Neural progenitor cell (in vitro differentiated cells): Measurements from ENCODE around the gene TNFRSF1B. TPM values are rescaled to one million over a fixed set of nuclear protein-coding genes. Genes with fewer than 3 reads are reported as not detected.

Experiments
- DNase-seq: peaks from one replicate; pipeline ENCODE4 v3.0.0-alpha.2; 2016; ENCODE audit warnings: low spot score
- H2AFZ ChIP-seq: fragments of 200-600 bp; sonication (generic); replicated peaks from 2 replicates; pipeline ENCODE4 v1.6.1; 2016; ENCODE audit warnings: antibody characterized with exemption
- H3F3A ChIP-seq: fragments of 200-600 bp; sonication (generic); 2 replicates; pipeline ENCODE4 v1.6.1; 2016; ENCODE audit warnings: antibody characterized with exemption, low read depth
- H3K27ac ChIP-seq: fragments of 200-600 bp; sonication (generic); 2 replicates; pipeline ENCODE4 v1.5.1; 2016; ENCODE audit warnings: mild to moderate bottlenecking
- H3K27me3 ChIP-seq: fragments of 200-600 bp; sonication (generic); 2 replicates; pipeline ENCODE4 v1.6.1; 2016; ENCODE audit warnings: mild to moderate bottlenecking, moderate library complexity
- H3K36me3 ChIP-seq: fragments of 200-600 bp; sonication (generic); 2 replicates; pipeline ENCODE4 v1.5.1; 2016
- H3K4me1 ChIP-seq: fragments of 200-600 bp; sonication (generic); 2 replicates; pipeline ENCODE4 v1.6.1; 2016; ENCODE audit warnings: mixed run types
- H3K4me2 ChIP-seq: fragments of 200-600 bp; sonication (generic); 2 replicates; pipeline ENCODE4 v1.6.1; 2016
- H3K4me3 ChIP-seq: fragments of 200-600 bp; sonication (generic); 2 replicates; pipeline ENCODE4 v1.5.1; 2016
- H3K79me2 ChIP-seq: fragments of 200-600 bp; sonication (generic); 2 replicates; pipeline ENCODE4 v1.6.1; 2016; ENCODE audit warnings: low read depth
- H3K9ac ChIP-seq: fragments of 200-600 bp; sonication (generic); 2 replicates; pipeline ENCODE4 v1.6.1; 2016
- H3K9me3 ChIP-seq: fragments of 200-600 bp; sonication (generic); 2 replicates; pipeline ENCODE4 v1.5.1; 2016; ENCODE audit warnings: low read depth
- H4K20me1 ChIP-seq: fragments of 200-600 bp; sonication (generic); 2 replicates; pipeline ENCODE4 v1.6.1; 2016; ENCODE audit warnings: low read depth
- H3K27ac Mint-ChIP-seq: 3 replicates; pipeline ENCODE4 v1.8.0; 2021; ENCODE audit warnings: mixed read lengths
- H3K27me3 Mint-ChIP-seq: 2 replicates; pipeline ENCODE4 v1.8.0; 2022; ENCODE audit warnings: low read depth, mild to moderate bottlenecking, inconsistent platforms, moderate library complexity, mixed read lengths; ENCODE audit not compliant: insufficient read depth
- H3K36me3 Mint-ChIP-seq: 3 replicates; pipeline ENCODE4 v1.8.0; 2021; ENCODE audit warnings: mixed read lengths
- H3K4me1 Mint-ChIP-seq: 3 replicates; pipeline ENCODE4 v1.8.0; 2021; ENCODE audit warnings: mixed read lengths
- H3K4me3 Mint-ChIP-seq: 3 replicates; pipeline ENCODE4 v1.8.0; 2021; ENCODE audit warnings: mild to moderate bottlenecking, moderate library complexity, mixed read lengths
- H3K9me3 Mint-ChIP-seq: 3 replicates; pipeline ENCODE4 v1.8.0; 2020; ENCODE audit warnings: mixed read lengths
- CTCF ChIP-seq: fragments of 200-600 bp; sonication (generic); IDR thresholded peaks from 2 replicates; pipeline ENCODE4 v1.5.1; 2017; ENCODE audit warnings: antibody characterized with exemption, mild to moderate bottlenecking
- EZH2 ChIP-seq: fragments of 200-600 bp; sonication (generic); IDR thresholded peaks from 2 replicates; pipeline ENCODE4 v1.6.1; 2017; ENCODE audit warnings: antibody characterized with exemption, mild to moderate bottlenecking, moderate library complexity
- EZH2phosphoT487 ChIP-seq: fragments of 200-600 bp; sonication (generic); IDR thresholded peaks from 2 replicates; pipeline ENCODE4 v1.6.1; 2017; ENCODE audit warnings: antibody characterized with exemption
- total RNA-seq: library from RNA; depleted of rRNA; stranded (reverse); fragments of >200 nt; gene quantifications from 2 replicates; pipeline ENCODE4 v1.2.3, GENCODE V29; 2015; ENCODE audit warnings: low replicate concordance

The TNFRSF1B gene
- total RNA-seq, 1 donor from 2014 or later, result 0.04 TPM

- peak overlapping the region; percentile 4 for H3K4me3 Mint-ChIP-seq
- H3K27me3 Mint-ChIP-seq, result peaks cover 10% of the 10 kb centered on the region
- no peak overlapping the region for H3K9ac ChIP-seq
- peaks cover 12% of the 10 kb centered on the region for H3K4me1 ChIP-seq
- H3K4me1 Mint-ChIP-seq, result peaks cover 36% of the 10 kb centered on the region
- no peak overlapping the region for H2AFZ ChIP-seq
- H3K36me3 Mint-ChIP-seq, result no peaks in the 10 kb centered on the region
- H4K20me1 ChIP-seq, result no peaks in the 10 kb centered on the region
- H3K27ac ChIP-seq, result no peak overlapping the region
- H3K9me3 ChIP-seq, result no peaks in the 10 kb centered on the region
- no peak overlapping the region for H3K4me3 ChIP-seq
- H3K79me2 ChIP-seq, result no peaks in the 10 kb centered on the region
- H3F3A ChIP-seq, result peaks cover 5% of the 10 kb centered on the region
- no peaks in the 10 kb centered on the region for H3K36me3 ChIP-seq
- H3K9me3 Mint-ChIP-seq, result no peaks in the 10 kb centered on the region
- H3K4me2 ChIP-seq, result no peak overlapping the region
- no peak for TF ChIP-seq EZH2phosphoT487
- no peak for TF ChIP-seq EZH2
- no peak for TF ChIP-seq CTCF
- H3K27ac Mint-ChIP-seq, result peak overlapping the region; percentile 65
- no peak for DNase-seq
- H3K27me3 ChIP-seq, result no peaks in the 10 kb centered on the region
Observed at GRCh38 chr1:12188115-12188514, 21.3 kb downstream of the TNFRSF1B start.

DNA sequence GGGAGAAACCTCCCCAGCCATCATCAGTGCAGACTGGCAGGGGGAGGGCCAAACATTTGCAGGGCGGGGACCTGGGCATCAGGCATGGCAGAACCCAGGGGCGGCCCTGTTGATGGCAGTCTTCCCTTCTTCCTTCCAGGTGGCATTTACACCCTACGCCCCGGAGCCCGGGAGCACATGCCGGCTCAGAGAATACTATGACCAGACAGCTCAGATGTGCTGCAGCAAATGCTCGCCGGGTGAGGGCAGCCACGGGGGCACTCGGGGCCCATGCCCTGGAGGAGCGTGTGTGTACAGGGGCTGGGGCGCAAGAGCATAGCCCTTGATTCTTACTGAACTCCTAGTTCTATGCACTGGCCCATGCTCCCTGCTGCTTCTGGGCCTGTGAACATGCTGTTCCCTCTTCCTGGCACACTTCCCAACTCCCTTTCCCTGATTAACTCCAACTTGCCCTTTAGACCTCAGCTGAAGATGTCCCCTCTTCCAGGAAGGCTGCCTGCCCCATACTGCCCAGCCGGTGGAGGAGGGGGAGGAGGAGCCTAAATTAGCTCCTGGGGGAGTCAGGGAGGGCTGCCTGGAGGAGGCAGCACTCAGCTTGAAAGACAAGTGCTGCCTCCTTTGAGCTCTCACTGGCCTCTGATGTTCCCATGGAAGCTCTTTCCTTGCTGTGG is 22.0 kb downstream of the TNFRSF1B start:
- H3K9ac ChIP-seq, result no peak overlapping the region
- Mint-ChIP-seq H3K4me1 (peaks cover 36% of the 10 kb centered on the region), H3K36me3 (no peaks in the 10 kb centered on the region), H3K27me3 (peaks cover 10% of the 10 kb centered on the region), H3K27ac (no peak overlapping the region), H3K4me3 (no peak overlapping the region), H3K9me3 (no peaks in the 10 kb centered on the region)
- peaks cover 5% of the 10 kb centered on the region for H3F3A ChIP-seq
- H3K27ac ChIP-seq, result no peak overlapping the region
- no peak for TF ChIP-seq EZH2
- TF ChIP-seq EZH2phosphoT487, result no peak
- no peak for TF ChIP-seq CTCF
- no peak overlapping the region for H3K4me2 ChIP-seq
- H3K9me3 ChIP-seq, result no peaks in the 10 kb centered on the region
- no peaks in the 10 kb centered on the region for H3K79me2 ChIP-seq
- peaks cover 11% of the 10 kb centered on the region for H3K4me1 ChIP-seq
- DNase-seq, result no peak
- no peaks in the 10 kb centered on the region for H4K20me1 ChIP-seq
- H3K36me3 ChIP-seq, result no peaks in the 10 kb centered on the region
- H2AFZ ChIP-seq, result no peak overlapping the region
- H3K4me3 ChIP-seq, result no peak overlapping the region
- no peaks in the 10 kb centered on the region for H3K27me3 ChIP-seq

- no peak overlapping the region for H3K27ac ChIP-seq
- H3K27me3 Mint-ChIP-seq, result peaks cover 10% of the 10 kb centered on the region
- H3K27ac Mint-ChIP-seq, result peak overlapping the region; percentile 17
- H4K20me1 ChIP-seq, result no peaks in the 10 kb centered on the region
- H3K4me2 ChIP-seq, result no peak overlapping the region
- H3K9me3 Mint-ChIP-seq, result no peaks in the 10 kb centered on the region
- H3K4me1 ChIP-seq, result peaks cover 6% of the 10 kb centered on the region
- no peak for TF ChIP-seq EZH2
- TF ChIP-seq EZH2phosphoT487, result no peak
- no peak for TF ChIP-seq CTCF
- no peak overlapping the region for H3K4me3 ChIP-seq
- no peak for DNase-seq
- H2AFZ ChIP-seq, result no peak overlapping the region
- H3K79me2 ChIP-seq, result no peaks in the 10 kb centered on the region
- H3K9ac ChIP-seq, result no peak overlapping the region
- no peaks in the 10 kb centered on the region for H3K27me3 ChIP-seq
- no peaks in the 10 kb centered on the region for H3K9me3 ChIP-seq
- H3F3A ChIP-seq, result peaks cover 5% of the 10 kb centered on the region
- no peaks in the 10 kb centered on the region for H3K36me3 ChIP-seq
- H3K36me3 Mint-ChIP-seq, result no peaks in the 10 kb centered on the region
- H3K4me3 Mint-ChIP-seq, result no peak overlapping the region
- H3K4me1 Mint-ChIP-seq, result peaks cover 35% of the 10 kb centered on the region
Observed at GRCh38 chr1:12189328-12189682, 22.5 kb downstream of the TNFRSF1B start.
